ENCODE data around the gene ILF2.
"Not testable (repeated sequence)": the region's sequence is repeated elsewhere in the genome, so short reads cannot be mapped to it uniquely, and the experiment has no call there.

ILF2 gene

GRCh38 chr1:153670859-153671627 is at the start of gene ILF2:
Gene ILF2 (minus strand): TSS chr1:153670993. CDS start chr1:153670922, 71 bp downstream.
- peak; percentile 95 to 97 for DNase-seq (ENCODE audit: low read depth in 2 of 2)

GRCh38 chr1:153717330-153717729 is 46.5 kb upstream of the ILF2 start:
- DNase-seq (ENCODE audit: low read depth in 2 of 2): no peak

DNA sequence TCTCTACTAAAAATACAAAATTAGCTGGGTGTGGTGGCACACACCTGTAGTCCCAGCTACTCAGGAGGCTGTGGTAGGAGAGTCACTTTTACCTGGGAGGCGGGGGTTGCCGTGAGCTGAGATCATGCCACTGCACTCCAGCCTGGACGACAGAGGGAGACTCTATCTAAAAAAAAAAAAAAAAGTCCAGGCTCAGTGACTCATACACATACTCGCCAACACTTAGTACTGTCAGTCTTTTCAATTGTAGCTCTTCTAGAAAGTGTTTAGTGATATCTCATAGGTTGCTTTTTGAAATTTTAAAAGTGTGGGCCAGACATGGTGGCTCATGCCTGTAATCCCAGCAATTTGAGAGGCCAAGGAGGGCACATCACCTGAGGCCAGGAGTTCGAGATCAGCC is 45.4 kb upstream of the ILF2 start:
- not testable (repeated sequence) for DNase-seq (ENCODE audit: low read depth in 2 of 2)

GRCh38 chr1:153711026-153711425 is 40.2 kb upstream of the ILF2 start:
- DNase-seq (ENCODE audit: low read depth in 2 of 2): no peak

DNA sequence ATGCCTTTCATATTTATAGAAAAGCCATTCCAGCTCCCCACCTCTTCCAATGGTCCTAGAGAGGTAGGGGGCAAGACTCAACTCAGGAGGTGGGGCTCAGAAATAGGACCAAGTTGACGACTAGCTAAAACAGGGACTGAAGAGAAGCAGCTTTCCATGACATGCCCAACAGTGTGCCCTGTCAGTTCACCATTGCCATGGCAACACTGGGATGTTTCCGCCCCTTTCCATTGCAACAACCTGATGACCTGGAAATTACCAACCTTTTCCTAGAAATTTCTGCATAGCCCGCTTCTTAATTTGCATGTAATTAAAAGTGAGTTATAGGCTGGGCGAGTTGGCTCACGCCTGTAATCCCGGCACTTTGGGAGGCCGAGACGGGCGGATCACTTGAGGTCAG is 34.7 kb upstream of the ILF2 start:
- DNase-seq (ENCODE audit: low read depth in 2 of 2): no peak

DNA sequence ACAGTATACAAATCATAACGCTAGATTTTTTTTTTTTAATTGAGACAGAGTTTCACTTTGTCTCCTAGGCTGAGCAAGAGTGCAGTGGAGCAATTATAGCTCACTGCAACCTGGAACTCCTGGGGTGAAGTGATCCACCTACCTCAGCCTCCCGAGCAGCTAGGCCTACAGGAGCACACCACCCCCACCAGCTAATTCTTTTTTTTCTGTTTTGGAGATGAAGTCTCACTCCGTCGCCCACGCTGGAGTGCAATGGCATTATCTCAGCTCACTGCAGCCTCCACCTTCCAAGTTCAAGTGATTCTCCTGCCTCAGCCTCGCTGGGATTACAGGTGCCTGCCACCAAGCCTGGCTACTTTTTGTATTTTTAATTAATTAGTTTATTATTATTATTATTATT is 29.0 kb upstream of the ILF2 start:
- no peak for DNase-seq (ENCODE audit: low read depth in 2 of 2)

DNA sequence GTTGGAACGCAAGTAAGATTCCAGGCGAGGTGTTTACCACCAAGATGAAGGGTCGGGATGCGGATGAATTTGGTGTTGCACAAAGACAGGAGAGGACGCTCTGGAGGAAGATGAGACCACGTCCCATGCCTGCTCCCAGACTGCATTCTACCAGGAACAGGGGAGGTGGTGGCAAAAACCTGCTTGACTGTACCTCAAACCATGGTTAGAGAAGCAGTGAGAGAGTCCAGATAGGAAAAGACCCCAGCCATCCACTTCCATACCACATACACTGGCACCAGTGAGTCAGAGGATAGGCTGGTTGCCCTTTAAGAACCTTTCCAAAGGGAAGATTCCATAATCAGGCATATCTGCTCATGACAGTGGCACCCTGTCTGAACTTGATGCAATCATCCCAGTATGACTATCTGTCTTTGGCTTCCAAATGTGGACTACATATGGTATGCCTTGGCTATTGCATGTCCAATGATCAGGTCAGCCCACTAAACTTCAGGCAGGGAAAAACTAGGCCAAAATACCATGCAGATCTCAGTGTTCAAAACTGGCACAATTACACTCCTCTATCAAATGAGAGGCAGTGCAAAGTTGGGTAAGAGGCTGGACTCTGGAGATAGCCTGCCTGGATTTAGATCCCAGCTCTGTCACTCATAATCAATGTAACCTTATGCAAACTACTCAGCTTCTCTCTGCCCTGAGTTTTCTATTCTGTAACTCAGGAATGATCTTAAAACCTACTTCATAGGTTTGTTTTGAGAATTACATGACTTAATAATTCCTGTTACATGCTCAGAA is 28.3 kb upstream of the ILF2 start:
- no peak for DNase-seq (ENCODE audit: low read depth in 2 of 2)

DNA sequence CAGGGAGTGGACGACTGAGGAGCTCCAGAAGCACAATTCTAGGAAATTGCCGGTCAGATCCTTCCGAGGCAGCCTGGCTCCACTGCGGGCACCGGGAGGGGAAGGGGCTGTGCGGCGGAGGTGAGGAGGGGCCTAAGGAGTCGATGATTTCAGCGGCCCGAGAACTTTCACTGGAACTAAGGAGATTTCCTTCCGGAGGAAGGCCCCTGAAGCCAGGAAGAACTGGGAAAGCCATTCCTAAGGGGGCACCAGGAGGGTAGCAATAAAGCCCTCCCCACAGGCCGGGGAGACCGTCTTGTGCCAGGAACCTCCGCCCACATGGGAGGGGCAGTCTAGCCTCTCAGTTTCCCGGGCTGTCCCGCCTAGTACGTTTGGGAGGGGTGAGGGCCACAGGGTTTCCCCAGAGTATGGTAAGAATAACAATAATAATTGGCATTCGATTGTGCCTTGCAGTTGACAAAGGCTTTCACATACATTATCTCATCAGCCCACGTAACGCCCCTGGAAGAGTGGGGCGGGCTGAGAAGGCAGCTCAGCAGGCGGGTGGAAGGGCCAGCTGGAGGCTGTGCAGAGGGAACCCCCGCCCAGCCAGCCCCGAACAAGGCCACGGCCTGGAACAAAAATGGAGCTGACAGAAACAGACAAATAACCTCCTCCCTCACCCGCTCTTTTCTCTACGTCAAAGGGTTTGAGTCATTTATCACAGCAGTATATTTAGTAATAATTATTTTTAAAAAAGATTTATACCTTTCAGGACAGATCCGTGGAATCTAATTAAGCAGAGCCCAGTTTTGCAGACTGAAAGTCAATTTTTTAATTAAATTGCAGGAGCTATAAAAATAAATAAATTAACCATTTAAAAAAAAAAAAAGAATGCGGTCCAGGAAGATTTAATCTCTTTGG is 27.5 kb upstream of the ILF2 start:
- no peak for DNase-seq (ENCODE audit: low read depth in 2 of 2)

DNA sequence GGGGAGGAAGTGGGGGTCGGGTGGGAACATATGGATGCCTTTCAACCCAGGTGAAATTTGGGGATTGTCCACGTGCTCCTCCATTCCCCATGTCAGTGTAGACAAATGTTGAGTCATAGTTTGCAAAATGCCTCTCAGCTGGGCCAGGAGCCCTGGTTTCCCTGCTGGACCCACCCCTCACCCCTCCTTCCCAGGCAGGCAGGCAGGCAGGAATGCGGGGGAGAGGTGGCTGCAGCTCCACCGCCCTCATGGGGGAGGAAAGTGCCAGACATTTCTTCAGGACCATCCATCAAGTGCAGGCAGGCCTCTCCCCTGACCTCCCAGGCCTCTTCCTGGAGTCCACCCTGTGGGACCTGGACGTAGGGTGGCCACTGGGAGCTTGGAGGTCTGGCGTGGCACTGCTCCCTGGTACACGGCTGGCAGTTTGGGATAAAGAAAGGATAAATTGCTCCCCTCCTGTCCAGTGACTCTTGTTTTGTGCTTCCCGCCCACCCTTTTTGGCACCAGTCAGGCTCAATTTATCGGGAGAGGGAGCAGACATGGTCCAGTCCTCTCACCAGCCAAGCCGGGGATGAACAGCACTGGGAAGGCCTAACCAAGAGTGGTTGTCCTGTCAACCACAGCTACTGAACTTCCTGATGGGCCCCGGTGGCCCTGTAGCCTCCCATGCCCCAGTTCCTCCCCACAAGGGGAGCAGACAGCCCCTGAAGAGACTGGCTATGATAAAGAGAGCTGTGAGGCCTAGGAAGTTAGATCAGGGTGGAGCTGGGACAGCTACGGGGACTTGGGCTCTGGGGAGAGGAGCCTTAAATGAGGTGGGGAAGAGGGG is 26.6 kb upstream of the ILF2 start:
- DNase-seq (ENCODE audit: low read depth in 2 of 2): no peak

GRCh38 chr1:153696741-153697140 is 25.9 kb upstream of the ILF2 start:
- no peak for DNase-seq (ENCODE audit: low read depth in 2 of 2)

DNA sequence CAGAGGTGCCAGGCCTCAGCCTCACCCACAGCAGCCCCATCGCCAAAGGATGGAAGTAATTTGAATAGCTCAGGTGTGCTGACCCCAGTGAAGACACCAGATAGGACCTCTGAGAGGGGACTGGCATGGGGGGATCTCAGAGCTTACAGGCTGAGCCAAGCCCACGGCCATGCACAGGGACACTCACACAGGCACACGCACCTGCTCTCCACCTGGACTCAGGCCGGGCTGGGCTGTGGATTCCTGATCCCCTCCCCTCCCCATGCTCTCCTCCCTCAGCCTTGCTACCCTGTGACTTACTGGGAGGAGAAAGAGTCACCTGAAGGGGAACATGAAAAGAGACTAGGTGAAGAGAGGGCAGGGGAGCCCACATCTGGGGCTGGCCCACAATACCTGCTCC is 22.7 kb upstream of the ILF2 start:
- DNase-seq (ENCODE audit: low read depth in 2 of 2): no peak

- no peak for DNase-seq (ENCODE audit: low read depth in 2 of 2)
These were observed 18.0 kb upstream of the ILF2 start for GRCh38 chr1:153688736-153689328.

DNA sequence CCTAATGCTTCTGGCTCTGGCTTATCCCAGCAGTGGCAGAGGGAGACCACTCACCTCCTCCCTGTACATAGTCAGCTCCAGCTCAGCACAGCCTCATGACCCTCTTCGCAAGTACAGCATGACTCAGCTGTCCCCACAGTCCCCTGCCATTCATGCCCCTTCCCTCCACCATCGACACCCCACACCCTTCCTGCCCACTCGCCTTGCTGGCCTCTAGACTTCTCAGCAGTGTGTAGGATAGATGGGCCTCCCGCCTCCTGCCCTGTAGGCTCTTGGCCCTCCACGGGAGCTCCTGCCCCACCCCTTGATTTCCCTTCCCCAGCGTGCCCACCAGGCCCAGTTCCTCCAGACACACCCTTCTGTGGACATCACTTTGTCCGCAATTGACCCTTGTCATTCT is 17.5 kb upstream of the ILF2 start:
- DNase-seq (ENCODE audit: low read depth in 2 of 2): no peak

- DNase-seq (ENCODE audit: low read depth in 2 of 2): no peak
These were observed 16.7 kb upstream of the ILF2 start for GRCh38 chr1:153687346-153688125.

- no peak for DNase-seq (ENCODE audit: low read depth in 2 of 2)
These were observed 14.9 kb upstream of the ILF2 start for GRCh38 chr1:153685544-153686340.

GRCh38 chr1:153684892-153685291 is 14.1 kb upstream of the ILF2 start:
- DNase-seq (ENCODE audit: low read depth in 2 of 2): no peak

GRCh38 chr1:153683854-153684253 is 13.1 kb upstream of the ILF2 start:
- no peak for DNase-seq (ENCODE audit: low read depth in 2 of 2)

DNA sequence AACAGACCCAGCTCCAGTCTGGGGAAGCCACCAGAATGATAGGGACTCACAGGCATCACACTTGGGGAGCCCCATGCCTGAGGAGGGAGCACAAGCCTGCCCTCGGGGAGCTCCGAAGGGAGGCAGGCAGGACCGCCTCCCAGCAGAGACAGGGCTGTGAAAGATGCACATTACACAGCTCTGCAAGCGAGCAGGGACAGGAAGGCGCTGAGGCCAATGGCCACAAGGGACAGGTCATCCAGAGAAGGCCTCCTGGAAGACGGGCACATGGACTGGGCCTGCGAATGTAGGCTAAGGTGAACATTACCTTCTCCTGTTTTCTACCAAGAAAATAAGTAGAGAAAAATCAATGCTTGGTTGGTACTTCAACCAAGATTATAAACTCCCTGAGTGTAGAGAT is 11.9 kb upstream of the ILF2 start:
- no peak for DNase-seq (ENCODE audit: low read depth in 2 of 2)

DNA sequence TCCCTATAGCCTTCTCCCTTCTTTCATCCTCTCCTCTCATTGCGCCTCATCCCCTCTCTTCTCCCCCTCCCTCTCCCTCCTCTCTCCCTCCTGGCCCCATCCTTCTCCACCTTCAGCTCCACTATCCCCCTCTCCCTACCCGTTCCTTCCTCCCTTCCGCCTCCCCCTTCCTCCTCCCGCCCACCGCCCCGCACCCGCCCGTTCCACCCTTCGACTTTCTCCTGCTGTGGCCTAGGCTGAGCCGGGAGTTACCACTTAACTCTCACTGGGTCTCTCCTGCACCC is 9.3 kb upstream of the ILF2 start:
- DNase-seq (ENCODE audit: low read depth in 2 of 2): no peak

Data from stimulated activated CD8-positive, alpha-beta memory T cell treated with anti-CD3 and anti-CD28 coated beads, Interleukin-7, amount 100 ng/mL, for 4 hours (primary cell).